ENCODE results near the gene MATR3.

DNA sequence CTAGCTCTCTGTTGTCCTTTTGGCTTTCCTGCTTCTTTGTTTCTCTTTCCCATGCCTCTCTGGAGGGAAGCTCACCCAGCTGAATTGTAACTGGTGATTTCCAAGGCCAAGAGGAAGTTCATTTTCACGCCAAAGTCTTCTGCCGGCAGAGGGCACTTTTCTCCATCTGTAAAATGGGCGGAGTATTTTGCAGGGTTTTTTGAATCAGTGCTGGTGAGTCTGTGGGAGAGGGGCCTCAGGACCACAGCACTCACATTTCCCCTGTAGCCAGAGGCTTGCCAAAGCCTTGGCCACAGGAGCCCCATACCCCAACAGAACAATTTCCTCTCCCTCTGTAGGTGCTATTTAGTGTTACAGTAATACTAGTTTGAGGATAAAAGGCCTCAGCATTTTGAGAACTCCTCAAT, 42.3 kb upstream of the MATR3 start:
- TF ChIP-seq, protein P1, sequence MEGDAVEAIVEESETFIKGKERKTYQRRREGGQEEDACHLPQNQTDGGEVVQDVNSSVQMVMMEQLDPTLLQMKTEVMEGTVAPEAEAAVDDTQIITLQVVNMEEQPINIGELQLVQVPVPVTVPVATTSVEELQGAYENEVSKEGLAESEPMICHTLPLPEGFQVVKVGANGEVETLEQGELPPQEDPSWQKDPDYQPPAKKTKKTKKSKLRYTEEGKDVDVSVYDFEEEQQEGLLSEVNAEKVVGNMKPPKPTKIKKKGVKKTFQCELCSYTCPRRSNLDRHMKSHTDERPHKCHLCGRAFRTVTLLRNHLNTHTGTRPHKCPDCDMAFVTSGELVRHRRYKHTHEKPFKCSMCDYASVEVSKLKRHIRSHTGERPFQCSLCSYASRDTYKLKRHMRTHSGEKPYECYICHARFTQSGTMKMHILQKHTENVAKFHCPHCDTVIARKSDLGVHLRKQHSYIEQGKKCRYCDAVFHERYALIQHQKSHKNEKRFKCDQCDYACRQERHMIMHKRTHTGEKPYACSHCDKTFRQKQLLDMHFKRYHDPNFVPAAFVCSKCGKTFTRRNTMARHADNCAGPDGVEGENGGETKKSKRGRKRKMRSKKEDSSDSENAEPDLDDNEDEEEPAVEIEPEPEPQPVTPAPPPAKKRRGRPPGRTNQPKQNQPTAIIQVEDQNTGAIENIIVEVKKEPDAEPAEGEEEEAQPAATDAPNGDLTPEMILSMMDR (IDR thresholded peaks at IDR 0.05): peak in 2 of 4 donors; percentile 5 to 16
- no peak for TF ChIP-seq POLR2A (IDR thresholded peaks at IDR 0.05)
